NCI-H345 treated with DMSO at 0.1 percent for 48 hours (cell line): Measurements from ENCODE around the gene CMPK2.
"Not testable (repeated sequence)": the region's sequence is repeated elsewhere in the genome, so short reads cannot be mapped to it uniquely, and the experiment has no call there.

ENCODE experiments used
- DNase-seq: peaks from one replicate; lab custom pipeline; 2025; ENCODE audit not compliant: unreplicated experiment; lab: John Stamatoyannopoulos, UW

The CMPK2 gene

GRCh38 chr2:6865346-6866274 is at the start of gene CMPK2:
Gene CMPK2, minus strand, starts transcription at chr2:6865907. Its CDS starts 211 bp downstream, at chr2:6865696.
- DNase-seq = peak; percentile 59

DNA sequence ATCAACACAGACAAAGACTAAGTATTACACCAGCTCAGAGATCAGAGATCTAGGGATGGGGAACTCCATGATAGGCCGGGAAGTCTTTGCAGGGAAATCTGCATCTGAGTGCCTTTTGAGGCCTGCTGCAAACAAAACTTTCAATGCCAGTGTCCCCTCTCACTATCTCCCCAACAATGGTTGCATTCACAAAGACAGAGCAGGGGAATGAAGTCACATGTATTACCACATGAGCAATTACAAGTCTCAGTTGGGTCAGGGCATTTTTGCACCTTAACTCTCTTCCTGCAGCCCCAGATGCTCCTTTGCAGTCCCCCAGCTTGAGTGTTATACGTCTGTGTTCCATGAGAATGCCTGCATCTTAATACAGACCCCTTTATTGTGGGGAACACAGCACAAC is 49.7 kb upstream of the CMPK2 start:
- DNase-seq = no peak

- DNase-seq = no peak
These were observed 49.1 kb upstream of the CMPK2 start for GRCh38 chr2:6914828-6915227.

DNA sequence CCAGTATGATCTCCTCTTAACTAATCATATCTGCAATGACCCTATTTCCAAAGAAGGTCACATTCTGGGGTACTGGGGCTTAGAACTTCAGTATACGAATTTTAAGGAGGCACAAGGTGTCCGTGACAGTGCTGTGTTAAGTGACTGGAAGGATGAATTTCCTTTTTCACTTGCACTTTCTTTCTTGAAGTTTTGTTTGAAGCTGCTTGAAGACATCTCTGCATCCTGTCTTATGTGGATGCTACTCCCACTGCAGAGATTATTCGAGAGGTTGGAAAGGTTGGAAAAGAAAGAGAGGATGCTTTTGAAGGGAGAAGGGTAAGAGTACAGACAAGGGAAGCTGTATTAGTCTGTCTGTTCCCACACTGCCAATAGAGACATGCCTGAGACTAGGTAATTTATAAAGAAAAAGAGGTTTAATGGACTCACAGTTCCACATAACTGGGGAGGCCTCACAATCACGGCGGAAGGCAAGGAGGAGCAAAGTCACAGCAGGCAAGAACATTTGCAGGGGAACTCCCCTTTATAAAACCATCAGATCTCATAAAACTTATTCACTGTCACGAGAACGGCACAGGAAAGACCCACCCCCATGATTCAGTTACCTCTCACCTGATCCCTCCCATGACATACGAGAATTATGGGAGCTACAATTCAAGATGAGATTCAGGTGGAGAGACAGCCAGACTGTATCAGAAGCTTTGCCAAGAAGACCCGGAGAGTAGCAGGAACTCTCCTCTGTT is 47.9 kb upstream of the CMPK2 start:
- no peak for DNase-seq

DNA sequence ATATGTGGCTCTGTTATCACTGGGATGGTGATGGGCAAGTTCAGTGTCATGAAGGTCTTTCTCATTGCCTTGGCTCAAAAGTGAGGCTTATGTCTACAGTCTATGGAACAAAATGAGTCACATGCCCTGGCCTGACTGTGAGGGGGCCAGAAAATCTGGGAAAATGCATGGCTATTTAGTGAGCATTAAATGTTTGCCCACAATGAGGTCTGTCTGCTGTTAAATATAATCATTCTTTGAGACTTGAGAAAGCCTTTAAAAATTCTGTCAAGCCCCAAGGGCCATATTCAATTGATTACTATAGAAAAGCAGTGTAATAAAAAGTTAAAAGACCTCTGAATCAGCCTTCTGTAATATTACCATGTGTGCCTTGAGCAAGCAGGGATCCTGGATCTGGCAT is 46.0 kb upstream of the CMPK2 start:
- DNase-seq = no peak

DNA sequence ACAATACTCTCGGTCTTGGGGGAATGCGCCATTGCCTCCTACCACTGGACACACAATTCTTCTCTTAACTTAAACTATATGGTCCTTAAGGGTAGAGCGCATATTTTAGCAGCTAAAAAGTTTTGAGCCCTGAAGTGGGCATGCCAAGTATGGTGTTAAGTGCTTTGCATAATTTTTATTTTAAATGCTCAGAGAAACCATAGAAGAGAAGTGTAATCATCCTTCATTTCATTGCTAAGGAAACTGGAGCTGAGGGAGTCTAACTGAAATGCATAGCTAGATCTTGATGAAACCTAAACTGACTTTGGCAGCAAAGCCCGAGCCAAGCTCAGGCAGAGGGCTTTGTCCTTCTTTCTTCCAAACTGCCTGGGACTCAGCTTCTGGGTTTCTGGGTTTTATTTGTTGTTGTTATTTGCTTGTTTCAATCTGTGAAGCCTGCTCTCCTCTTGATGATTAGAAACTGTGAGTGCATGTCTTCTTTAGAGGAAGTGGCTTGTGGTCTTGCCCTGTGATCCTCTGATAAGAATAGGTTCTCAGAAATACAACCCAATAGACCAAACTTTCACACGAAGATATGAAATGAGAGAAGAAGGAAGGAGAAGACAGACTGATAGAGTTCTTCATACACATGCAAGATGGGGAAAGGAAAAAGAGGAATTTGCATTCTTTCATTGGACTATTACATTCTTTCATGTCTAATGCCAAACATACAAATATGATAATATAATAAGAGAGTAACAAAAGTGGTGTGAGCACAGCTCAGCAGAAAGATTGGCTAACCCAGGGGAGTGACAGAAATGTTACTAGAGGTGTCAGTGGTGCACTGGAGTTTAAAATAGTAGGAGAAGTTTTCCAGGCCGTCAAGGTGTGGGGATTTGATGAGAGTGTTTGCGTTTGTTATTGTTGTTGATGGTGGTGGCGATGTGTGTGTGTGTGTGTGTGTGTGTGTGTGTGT is 44.0 kb upstream of the CMPK2 start:
- DNase-seq = no peak

DNA sequence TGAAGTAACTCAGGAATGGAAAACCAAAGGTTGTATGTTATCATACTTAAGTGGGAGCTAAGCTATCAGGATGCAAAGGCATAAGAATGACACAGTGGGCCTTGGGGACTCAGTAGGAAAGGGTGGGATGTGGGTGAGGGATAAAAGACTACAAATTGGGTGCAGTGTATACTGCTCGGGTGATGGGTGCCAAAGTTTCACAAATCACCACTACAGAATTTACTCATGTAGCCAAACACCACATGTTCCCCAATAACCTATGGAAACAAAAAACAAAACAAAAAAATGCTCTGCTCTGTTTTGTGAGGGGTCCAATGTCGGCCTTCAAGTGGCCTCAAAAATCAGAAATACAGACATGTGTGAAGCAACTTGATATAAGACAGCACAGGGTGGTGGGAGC is 42.6 kb upstream of the CMPK2 start:
- DNase-seq = no peak

DNA sequence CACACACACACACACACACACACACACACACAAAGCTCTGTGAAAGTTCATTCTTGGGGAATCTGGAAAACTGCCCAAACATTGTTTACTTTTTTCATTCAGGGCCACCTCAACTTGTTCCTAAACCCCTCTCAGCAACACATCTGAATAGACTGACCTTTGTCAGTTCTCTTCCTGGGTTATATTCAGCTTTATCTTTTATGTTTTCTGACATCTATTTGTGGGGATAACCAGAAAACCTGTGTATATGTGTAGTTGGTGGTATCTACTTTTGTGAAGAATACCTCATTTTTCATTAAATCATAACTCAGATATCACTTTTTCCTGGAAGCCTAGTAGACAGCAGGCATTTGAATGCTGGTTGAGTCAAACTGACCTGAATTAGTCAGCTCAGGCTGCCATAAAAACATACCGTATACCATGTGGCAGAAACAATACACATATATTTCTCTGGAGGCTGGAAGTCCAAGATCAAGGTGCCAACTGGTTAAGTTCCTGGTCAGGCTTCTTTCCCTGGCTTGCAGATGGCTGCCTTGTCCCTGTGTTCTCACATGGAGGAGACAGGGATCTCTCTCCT is 40.5 kb upstream of the CMPK2 start:
- peak; percentile 17 for DNase-seq

DNA sequence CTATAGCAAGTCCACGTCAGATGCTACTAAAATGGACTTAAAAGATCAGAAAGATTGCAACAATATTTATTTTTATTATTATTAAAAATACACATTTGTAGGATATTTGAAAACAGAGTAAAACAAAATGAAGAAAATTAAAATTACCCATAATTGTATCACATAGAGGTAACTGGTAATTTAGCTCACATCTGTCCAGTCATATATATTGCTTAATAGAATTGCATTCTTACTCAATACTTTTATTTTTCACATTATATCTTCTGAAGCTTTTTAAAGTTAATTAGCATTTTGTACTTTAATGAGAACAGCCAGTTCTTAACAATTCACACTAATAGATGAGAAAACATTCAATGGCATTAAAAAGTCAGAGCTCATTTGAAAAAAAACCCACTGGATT is 40.0 kb upstream of the CMPK2 start:
- DNase-seq = no peak

GRCh38 chr2:6902581-6902980 is 36.9 kb upstream of the CMPK2 start:
- DNase-seq = not testable (repeated sequence)

DNA sequence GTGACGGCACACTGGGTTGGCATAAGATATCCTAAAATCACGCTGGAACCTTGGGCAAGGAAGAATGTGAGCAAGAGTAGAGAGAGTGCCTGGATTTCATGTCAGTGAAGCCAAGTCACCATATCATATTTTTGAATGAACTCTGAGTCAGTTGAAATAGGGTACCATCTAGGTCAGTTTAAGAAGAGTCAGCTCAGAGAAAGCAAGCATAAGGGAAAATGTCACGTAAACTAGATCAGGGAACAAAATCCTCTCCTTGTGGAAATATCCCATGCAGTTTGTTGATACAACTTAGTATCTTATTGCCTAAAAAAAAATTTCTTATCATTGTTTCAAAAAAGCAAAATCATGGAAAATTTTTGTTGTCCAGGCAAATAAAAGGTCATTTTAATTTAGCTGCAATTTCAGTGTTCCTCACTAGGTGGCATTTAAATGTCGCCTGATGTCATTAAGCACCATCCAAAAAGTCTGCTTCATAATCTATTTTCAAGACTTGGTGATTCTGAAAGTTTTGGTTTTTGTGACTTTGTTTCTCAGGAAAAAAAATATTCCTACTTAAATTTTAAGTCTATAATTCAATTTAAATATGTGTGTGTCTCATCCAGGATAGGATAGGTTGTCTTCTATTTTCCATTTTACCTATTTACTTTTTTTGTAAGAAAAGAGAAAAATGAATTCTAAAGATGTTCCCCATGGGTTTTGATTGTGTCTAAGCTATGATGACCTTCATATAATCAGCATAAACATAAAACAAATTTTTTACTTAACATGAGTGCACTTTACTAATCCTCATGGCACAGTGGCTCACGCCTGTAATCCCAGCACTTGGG is 31.4 kb upstream of the CMPK2 start:
- peak; percentile 30 for DNase-seq

DNA sequence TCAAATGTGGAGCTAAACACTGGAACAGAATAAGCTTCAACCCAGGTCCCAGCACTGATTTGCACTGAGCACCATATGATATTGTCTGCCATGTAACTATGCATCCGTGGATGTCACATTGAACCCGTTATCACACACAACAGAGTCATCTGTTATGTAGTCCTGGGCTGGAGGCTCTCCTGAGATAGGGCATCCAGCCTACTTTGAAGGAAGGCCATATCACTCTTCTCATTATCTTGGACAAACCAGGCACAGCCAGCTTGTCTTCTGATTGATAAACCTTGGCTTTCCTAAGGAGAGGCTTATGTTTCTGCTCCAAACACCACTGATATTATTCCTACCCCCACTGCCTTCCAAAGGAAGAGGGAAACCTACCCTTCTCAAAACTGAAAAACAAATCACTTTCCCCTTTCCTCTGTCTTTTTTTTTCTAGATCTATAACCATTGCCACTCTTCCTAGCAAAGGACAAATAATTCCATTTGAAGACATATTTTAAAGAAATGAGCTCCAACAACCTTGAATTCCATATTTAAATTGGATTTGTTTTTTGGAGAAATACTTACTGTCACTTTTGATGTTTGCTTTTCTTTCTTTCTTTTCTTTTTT is 28.3 kb upstream of the CMPK2 start:
- no peak for DNase-seq

GRCh38 chr2:6888724-6889123 is 23.0 kb upstream of the CMPK2 start:
- no peak for DNase-seq

GRCh38 chr2:6887751-6888192 is 22.1 kb upstream of the CMPK2 start:
- DNase-seq = no peak

GRCh38 chr2:6885968-6886367 is 20.3 kb upstream of the CMPK2 start:
- no peak for DNase-seq

GRCh38 chr2:6885551-6885950 is 19.8 kb upstream of the CMPK2 start:
- DNase-seq = no peak

DNA sequence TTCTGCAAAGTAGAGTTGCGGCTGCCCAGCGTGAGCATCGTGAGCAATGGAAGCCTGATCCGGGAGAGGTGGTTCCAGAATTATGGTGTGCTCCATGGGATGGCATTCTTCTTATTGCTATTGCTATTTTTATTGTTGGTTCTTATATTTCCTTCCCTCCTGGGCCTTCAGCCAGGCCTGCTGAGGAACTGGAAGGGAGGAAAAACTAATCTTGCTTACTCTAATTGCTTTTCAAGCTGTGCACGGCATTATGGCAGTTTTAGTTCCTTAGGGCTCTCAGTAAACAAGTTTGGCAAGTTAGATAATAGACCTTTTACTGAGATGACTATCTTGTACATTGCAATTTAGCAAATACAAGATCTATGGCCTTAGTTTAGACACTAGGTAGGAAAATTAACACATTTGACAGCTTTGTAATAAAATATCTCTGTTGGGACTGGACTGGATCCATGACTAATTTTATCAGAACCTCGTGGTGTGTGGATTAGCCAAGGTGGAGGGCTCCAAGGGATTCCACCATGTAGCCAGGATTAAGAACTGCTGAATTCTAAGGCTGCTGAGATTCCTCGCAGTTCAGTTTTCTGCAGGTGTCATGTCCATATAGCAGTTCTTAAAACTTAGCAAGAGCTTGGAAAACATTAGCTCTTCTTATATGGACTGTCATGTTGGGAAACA is 17.9 kb upstream of the CMPK2 start:
- no peak for DNase-seq

DNA sequence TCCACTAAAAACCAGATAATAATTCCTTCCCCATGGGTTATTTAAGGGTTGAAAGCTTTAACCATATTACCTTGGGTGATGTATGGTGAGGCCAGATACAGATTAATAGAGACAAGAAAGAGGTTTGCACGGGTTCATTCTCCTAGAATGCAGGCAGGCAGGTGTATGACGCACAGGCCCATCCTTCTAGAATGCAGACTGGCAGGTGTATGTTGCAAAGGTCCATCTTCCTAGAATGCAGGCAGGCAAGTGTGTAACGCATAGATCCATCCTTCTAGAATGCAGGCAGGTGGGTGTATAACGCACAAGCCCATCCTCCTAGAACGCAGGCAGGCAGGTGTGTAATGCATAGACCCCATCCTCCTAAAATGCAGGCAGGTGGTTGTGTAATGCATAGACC is 15.8 kb upstream of the CMPK2 start:
- no peak for DNase-seq

DNA sequence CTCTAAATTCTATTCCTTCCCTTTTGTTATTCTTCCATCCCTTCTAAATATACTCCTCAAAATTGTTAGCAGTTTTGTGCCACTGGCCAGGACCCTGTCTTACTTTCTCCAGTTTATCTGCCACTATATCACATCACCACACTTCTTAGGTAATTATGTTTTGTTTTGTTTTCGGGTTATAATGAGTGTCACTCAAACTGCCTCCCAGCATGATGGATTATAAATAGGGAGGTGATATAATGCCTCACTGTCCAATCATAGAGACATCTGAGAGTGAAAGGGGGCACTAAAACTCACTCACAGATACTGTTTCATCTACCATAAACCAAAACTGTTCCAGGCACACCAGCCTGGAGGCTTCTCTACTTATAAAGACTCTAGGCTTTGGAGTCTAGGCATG is 15.3 kb upstream of the CMPK2 start:
- no peak for DNase-seq
